GM12878 (cell line): Measurements from ENCODE around the gene CDH4. TPM values are rescaled to one million over a fixed set of nuclear protein-coding genes. Genes with fewer than 3 reads are reported as not detected.

ENCODE experiments used
- ATAC-seq: fragments of 200-7000 bp; cut with Tn5 transposase; 3 replicates; pipeline ENCODE4 v1.9.1; 2020; ENCODE audit warnings: mild to moderate bottlenecking, moderate library complexity
- BruUV-seq: library from RNA; stranded (reverse); fragments of 400-500 nt; replicated peaks from 2 replicates; lab custom pipeline; 2021; lab: Mats Ljungman, UMichigan
- CTCF ChIA-PET: fragments of 300-600 bp; sonication (Branson Sonifier 250); formaldehyde crosslinking; extraction: SDS; loops from one replicate; lab custom pipeline; 2021; ENCODE audit warnings: inconsistent platforms; lab: Yijun Ruan, JAX
- POLR2A ChIA-PET: fragments of 350-600 bp; formaldehyde crosslinking; extraction: SDS; loops from one replicate; lab custom pipeline; 2021; ENCODE audit warnings: inconsistent platforms; lab: Charles Lee
- RAD21 ChIA-PET: fragments of 300-600 bp; sonication (Branson Sonifier 250); formaldehyde crosslinking; loops from one replicate; lab custom pipeline; 2023; ENCODE audit warnings: antibody characterized with exemption; ENCODE audit not compliant: unreplicated experiment; lab: Charles Lee
- SMC1A ChIA-PET: fragments of 300-600 bp; sonication (Branson Sonifier 250); formaldehyde crosslinking; loops from one replicate; lab custom pipeline; 2023; ENCODE audit not compliant: unreplicated experiment, uncharacterized antibody; lab: Charles Lee
- DNase-seq: peaks from one replicate; pipeline ENCODE4 v3.0.0-alpha.2; 2011; ENCODE audit warnings: low read depth, low spot score
- FAIRE-seq: peaks from 3 replicates; lab custom pipeline; 2011; peaks lifted over from hg19 to GRCh38; lab: Jason Lieb, UNC
- H2AFZ ChIP-seq: 2 replicates; pipeline ENCODE4 v1.6.0; 2011; ENCODE audit warnings: low read depth, low read length, control low read depth; ENCODE audit not compliant: control insufficient read depth
- H3K27ac ChIP-seq: 2 replicates; pipeline ENCODE4 v1.5.1; 2011; ENCODE audit warnings: control low read depth; ENCODE audit not compliant: control insufficient read depth, insufficient read depth
- H3K27me3 ChIP-seq, 2 experiments: replicated peaks in 1 of 2; 2 replicates each; pipeline versions ENCODE4 v1.6.0 to v1.6.1; 2011; ENCODE audit warnings: low read length in 1 of 2; ENCODE audit not compliant: control insufficient read depth in 2 of 2, insufficient read depth in 2 of 2
- H3K36me3 ChIP-seq, 2 experiments: 2 replicates each; pipeline ENCODE4 v1.5.1; 2011; ENCODE audit warnings: low read length in 1 of 2; ENCODE audit not compliant: control insufficient read depth in 2 of 2, insufficient read depth in 2 of 2
- H3K4me1 ChIP-seq: 2 replicates; pipeline ENCODE4 v1.6.1; 2011; ENCODE audit warnings: mild to moderate bottlenecking, low read length, moderate library complexity, mixed read lengths; ENCODE audit not compliant: control insufficient read depth, insufficient read depth
- H3K4me2 ChIP-seq: 2 replicates; pipeline ENCODE4 v1.6.0; 2011; ENCODE audit warnings: control low read depth; ENCODE audit not compliant: control insufficient read depth, insufficient read depth
- H3K4me3 ChIP-seq: fragments of 200-600 bp; sonication (generic); 2 replicates; pipeline ENCODE4 v1.5.1; 2016
- H3K79me2 ChIP-seq: 2 replicates; pipeline ENCODE4 v1.6.0; 2011; ENCODE audit warnings: low read length; ENCODE audit not compliant: control insufficient read depth, insufficient read depth
- H3K9ac ChIP-seq: 2 replicates; pipeline ENCODE4 v1.8.0; 2011; ENCODE audit warnings: low read length, control low read depth, mixed read lengths; ENCODE audit not compliant: control insufficient read depth, insufficient read depth
- H3K9me3 ChIP-seq: replicated peaks from 3 replicates; pipeline ENCODE4 v1.5.1; 2011; ENCODE audit warnings: mild to moderate bottlenecking, low read length; ENCODE audit not compliant: control insufficient read depth, insufficient read depth
- H4K20me1 ChIP-seq: 2 replicates; pipeline ENCODE4 v1.6.0; 2011; ENCODE audit not compliant: control insufficient read depth, insufficient read depth
- BMI1 ChIP-seq: fragments of 450-650 bp; IDR thresholded peaks from 2 replicates; pipeline ENCODE4 v1.6.1; 2016; ENCODE audit warnings: mild to moderate bottlenecking, moderate library complexity, borderline replicate concordance
- CBX3 ChIP-seq: fragments of 200-600 bp; sonication (generic); IDR thresholded peaks from 2 replicates; pipeline ENCODE4 v1.6.1; 2016; ENCODE audit warnings: low read depth, borderline replicate concordance
- CREM ChIP-seq: IDR thresholded peaks from 2 replicates; pipeline ENCODE4 v1.6.1; 2014; ENCODE audit warnings: antibody characterized with exemption, low read depth
- EP300 ChIP-seq, 2 experiments: fragments of 150-350 bp in 1 of 2; IDR thresholded peaks; 2 replicates each; pipeline ENCODE4 v1.6.1; 2011 to 2012; ENCODE audit warnings: low read depth in 2 of 2, low read length in 2 of 2, borderline replicate concordance in 1 of 2, improper control_type of control experiment in 1 of 2, inconsistent platforms in 1 of 2; ENCODE audit not compliant: control insufficient read depth in 1 of 2
- FOS ChIP-seq: IDR thresholded peaks from 3 replicates; pipeline ENCODE4 v1.6.1; 2011; ENCODE audit warnings: borderline replicate concordance; ENCODE audit not compliant: insufficient read length; ENCODE audit errors: extremely low read depth
- GABPA ChIP-seq: IDR thresholded peaks from 2 replicates; pipeline ENCODE4 v1.6.1; 2014; ENCODE audit warnings: antibody characterized with exemption, low read depth, mild to moderate bottlenecking, inconsistent platforms
- MTA2 ChIP-seq: fragments of 450-650 bp; IDR thresholded peaks from 2 replicates; pipeline ENCODE4 v1.6.1; 2016; ENCODE audit warnings: low read depth, mild to moderate bottlenecking, moderate library complexity
- NBN ChIP-seq: fragments of 450-650 bp; IDR thresholded peaks from 2 replicates; pipeline ENCODE4 v1.6.1; 2016
- NR2F1 ChIP-seq: fragments of 450-650 bp; conservative IDR thresholded peaks from 2 replicates; pipeline ENCODE4 v1.6.1; 2017; ENCODE audit warnings: mild to moderate bottlenecking
- PAX8 ChIP-seq: fragments of 450-650 bp; IDR thresholded peaks from 2 replicates; pipeline ENCODE4 v1.6.1; 2017; ENCODE audit warnings: mild to moderate bottlenecking, moderate library complexity
- POU2F2 ChIP-seq: IDR thresholded peaks from 3 replicates; pipeline ENCODE4 v1.6.1; 2011; ENCODE audit warnings: low read depth, mild to moderate bottlenecking, low read length, borderline replicate concordance
- RBBP5 ChIP-seq: fragments of 200-600 bp; sonication (generic); conservative IDR thresholded peaks from 2 replicates; pipeline ENCODE4 v1.6.1; 2016
- YBX1 ChIP-seq: fragments of 450-650 bp; IDR thresholded peaks from 2 replicates; pipeline ENCODE4 v1.6.1; 2016; ENCODE audit warnings: antibody characterized with exemption
- ZBED1 ChIP-seq: IDR thresholded peaks from 2 replicates; pipeline ENCODE4 v1.6.1; 2016; ENCODE audit warnings: borderline replicate concordance
- ZNF274 ChIP-seq: IDR thresholded peaks from one replicate; pipeline ENCODE4 v1.8.0; 2011; ENCODE audit not compliant: insufficient read length, insufficient read depth
- ZZZ3 ChIP-seq: IDR thresholded peaks from 2 replicates; pipeline ENCODE4 v1.6.1; 2011; ENCODE audit warnings: low read depth; ENCODE audit not compliant: control insufficient read depth, insufficient read length
- WGBS: methylation state at CpG from one replicate; pipeline ENCODE4 v1.1.6; 2016; ENCODE audit warnings: low lambda C conversion rate; ENCODE audit not compliant: insufficient replicate concordance, insufficient coverage; ENCODE audit errors: missing lambda C conversion rate; 5-methylcytosine and 5-hydroxymethylcytosine counted together
- in situ Hi-C: fragments of 300-500 bp; cut with MboI; formaldehyde crosslinking; loops from 9 replicates; pipeline ENCODE4 v1.14.3; 2018; ENCODE audit warnings: mixed read lengths
- intact Hi-C: fragments of 100-400 bp; cut with micrococcal nuclease; formaldehyde crosslinking; loops from one replicate; pipeline ENCODE4 v1.14.2; 2022; ENCODE audit not compliant: unreplicated experiment
- polyA plus RNA-seq, 11 experiments: library from polyadenylated mRNA; depleted of rRNA in 4 of 11; unstranded in 6 of 11; stranded (reverse) in 5 of 11; fragments of >200 nt; fragmentation: Nextera tagmentation in 4 of 11; fragmentation: Illumina TruSeq in 1 of 11; extraction: Ambion mirVana in 4 of 11; extraction: Trizol in 1 of 11; gene quantifications; 1 replicate in 1 of 11; 2 replicates in 10 of 11; pipeline versions ENCODE4 v1.2.1 to v1.2.3, GENCODE V29; 2011 to 2016; ENCODE audit warnings: inconsistent platforms in 2 of 11, missing spikeins in 2 of 11, low read depth in 1 of 11
- total RNA-seq, 4 experiments: library from RNA; depleted of rRNA in 3 of 4; stranded (reverse); fragments of >200 nt in 3 of 4; fragmentation: Illumina TruSeq in 1 of 4; extraction: Trizol in 1 of 4; gene quantifications; 2 replicates each; pipeline versions ENCODE4 v1.2.1 to v1.2.3, GENCODE V29; 2013 to 2021
- TF ChIP-seq, protein P1 (sequence below): fragments of 150-350 bp; IDR thresholded peaks from 2 replicates; pipeline ENCODE4 v1.6.1; 2014; ENCODE audit warnings: mild to moderate bottlenecking, low read depth, low read length
- TF ChIP-seq, protein P2 (sequence below): IDR thresholded peaks from 2 replicates; pipeline ENCODE4 v1.6.1; 2012; ENCODE audit warnings: improper control_type of control experiment, low read depth, low read length; ENCODE audit not compliant: insufficient replicate concordance

The CDH4 gene
- total and polyA plus RNA-seq, 10 of the 15 experiments (the other 5 are each of a cell fraction or from before 2014, with no cell fraction given): not detected

DNA sequence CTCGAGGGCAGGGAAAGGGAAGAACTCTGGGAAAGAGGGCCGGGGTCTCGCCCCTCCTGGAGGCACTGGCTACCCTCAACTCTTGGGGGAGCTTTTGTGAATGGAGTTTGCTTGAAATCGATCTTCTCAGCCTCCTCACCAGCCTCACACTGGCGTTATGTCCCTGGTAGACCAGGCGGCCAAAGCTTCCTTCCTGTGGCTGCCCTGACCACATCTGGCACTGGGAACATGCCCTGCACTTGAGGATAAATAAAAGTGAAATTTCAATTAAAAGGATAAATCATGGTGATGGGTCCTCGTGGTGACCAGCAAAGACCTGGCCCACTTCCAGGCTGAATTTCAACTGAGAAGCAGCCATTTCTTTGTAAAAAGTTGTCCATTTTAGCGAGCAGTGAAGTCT lies 578.9 kb downstream of the CDH4 start:
- POLR2A ChIA-PET: no interaction called here

More for the DNA sequence above, 578.9 kb downstream of the CDH4 start:
- no peak overlapping the region for H2AFZ ChIP-seq
- CTCF ChIA-PET: no interaction called here
- H3K27ac ChIP-seq: no peak overlapping the region
- in situ Hi-C loops: loop anchor here (25.0 kb wide), 2 partner anchors 619 to 844 kb away; no protein-coding TSS in a partner anchor
- DNase-seq: no peak
- no TSS peak for BruUV-seq
- H4K20me1 ChIP-seq: no peaks in the 10 kb centered on the region
- no peaks in the 10 kb centered on the region; a peak in 1 of 4 replicates for H3K27me3 ChIP-seq
- no peaks in the 10 kb centered on the region for H3K79me2 ChIP-seq
- WGBS: 8% methylated on average over 8 of the region's 8 CpGs
- no peak overlapping the region for H3K4me2 ChIP-seq
- TF ChIP-seq RBBP5: no peak
- TF ChIP-seq NBN: no peak
- TF ChIP-seq ZBED1: no peak
- no peak for TF ChIP-seq MTA2
- TF ChIP-seq FOS: no peak
- no peak for TF ChIP-seq YBX1
- no peak for TF ChIP-seq CREM
- no peak for TF ChIP-seq GABPA
- TF ChIP-seq PAX8: no peak
- TF ChIP-seq, protein P1, sequence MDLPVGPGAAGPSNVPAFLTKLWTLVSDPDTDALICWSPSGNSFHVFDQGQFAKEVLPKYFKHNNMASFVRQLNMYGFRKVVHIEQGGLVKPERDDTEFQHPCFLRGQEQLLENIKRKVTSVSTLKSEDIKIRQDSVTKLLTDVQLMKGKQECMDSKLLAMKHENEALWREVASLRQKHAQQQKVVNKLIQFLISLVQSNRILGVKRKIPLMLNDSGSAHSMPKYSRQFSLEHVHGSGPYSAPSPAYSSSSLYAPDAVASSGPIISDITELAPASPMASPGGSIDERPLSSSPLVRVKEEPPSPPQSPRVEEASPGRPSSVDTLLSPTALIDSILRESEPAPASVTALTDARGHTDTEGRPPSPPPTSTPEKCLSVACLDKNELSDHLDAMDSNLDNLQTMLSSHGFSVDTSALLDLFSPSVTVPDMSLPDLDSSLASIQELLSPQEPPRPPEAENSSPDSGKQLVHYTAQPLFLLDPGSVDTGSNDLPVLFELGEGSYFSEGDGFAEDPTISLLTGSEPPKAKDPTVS: no peak
- TF ChIP-seq, protein P2, sequence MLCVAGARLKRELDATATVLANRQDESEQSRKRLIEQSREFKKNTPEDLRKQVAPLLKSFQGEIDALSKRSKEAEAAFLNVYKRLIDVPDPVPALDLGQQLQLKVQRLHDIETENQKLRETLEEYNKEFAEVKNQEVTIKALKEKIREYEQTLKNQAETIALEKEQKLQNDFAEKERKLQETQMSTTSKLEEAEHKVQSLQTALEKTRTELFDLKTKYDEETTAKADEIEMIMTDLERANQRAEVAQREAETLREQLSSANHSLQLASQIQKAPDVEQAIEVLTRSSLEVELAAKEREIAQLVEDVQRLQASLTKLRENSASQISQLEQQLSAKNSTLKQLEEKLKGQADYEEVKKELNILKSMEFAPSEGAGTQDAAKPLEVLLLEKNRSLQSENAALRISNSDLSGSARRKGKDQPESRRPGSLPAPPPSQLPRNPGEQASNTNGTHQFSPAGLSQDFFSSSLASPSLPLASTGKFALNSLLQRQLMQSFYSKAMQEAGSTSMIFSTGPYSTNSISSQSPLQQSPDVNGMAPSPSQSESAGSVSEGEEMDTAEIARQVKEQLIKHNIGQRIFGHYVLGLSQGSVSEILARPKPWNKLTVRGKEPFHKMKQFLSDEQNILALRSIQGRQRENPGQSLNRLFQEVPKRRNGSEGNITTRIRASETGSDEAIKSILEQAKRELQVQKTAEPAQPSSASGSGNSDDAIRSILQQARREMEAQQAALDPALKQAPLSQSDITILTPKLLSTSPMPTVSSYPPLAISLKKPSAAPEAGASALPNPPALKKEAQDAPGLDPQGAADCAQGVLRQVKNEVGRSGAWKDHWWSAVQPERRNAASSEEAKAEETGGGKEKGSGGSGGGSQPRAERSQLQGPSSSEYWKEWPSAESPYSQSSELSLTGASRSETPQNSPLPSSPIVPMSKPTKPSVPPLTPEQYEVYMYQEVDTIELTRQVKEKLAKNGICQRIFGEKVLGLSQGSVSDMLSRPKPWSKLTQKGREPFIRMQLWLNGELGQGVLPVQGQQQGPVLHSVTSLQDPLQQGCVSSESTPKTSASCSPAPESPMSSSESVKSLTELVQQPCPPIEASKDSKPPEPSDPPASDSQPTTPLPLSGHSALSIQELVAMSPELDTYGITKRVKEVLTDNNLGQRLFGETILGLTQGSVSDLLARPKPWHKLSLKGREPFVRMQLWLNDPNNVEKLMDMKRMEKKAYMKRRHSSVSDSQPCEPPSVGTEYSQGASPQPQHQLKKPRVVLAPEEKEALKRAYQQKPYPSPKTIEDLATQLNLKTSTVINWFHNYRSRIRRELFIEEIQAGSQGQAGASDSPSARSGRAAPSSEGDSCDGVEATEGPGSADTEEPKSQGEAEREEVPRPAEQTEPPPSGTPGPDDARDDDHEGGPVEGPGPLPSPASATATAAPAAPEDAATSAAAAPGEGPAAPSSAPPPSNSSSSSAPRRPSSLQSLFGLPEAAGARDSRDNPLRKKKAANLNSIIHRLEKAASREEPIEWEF: no peak
- no peak for TF ChIP-seq CBX3
- no peak for TF ChIP-seq BMI1
- no peak for TF ChIP-seq NR2F1
- TF ChIP-seq EP300 (IDR thresholded peaks at IDR 0.05; ENCODE audit: borderline replicate concordance in 1 of 2, control insufficient read depth in 1 of 2, low read depth in 2 of 2, low read length in 2 of 2): no peak
- no peak for TF ChIP-seq ZNF274
- no peak for TF ChIP-seq ZZZ3
- no peak for TF ChIP-seq POU2F2
- TF ChIP-seq, all 136 proteins: peak for 0
- intact Hi-C loops: no loop called here
- ChIA-PET SMC1A (no interaction called here), RAD21 (no interaction called here)
- FAIRE-seq: no peak
- Histone ChIP-seq H3K9me3 (no peaks in the 10 kb centered on the region), H3K9ac (no peak overlapping the region), H3K36me3 (no peaks in the 10 kb centered on the region), H3K4me3 (no peak overlapping the region), H3K4me1 (no peaks in the 10 kb centered on the region)
- ATAC-seq: no peak
